Small intestine (tissue), 7 donors: Measurements from ENCODE around the gene GRIK1. TPM values are rescaled to one million over a fixed set of nuclear protein-coding genes. Genes with fewer than 3 reads are reported as not detected.

Experiments used
- DNase-seq, 2 donors: peaks; one replicate each; pipeline versions ENCODE4 v3.0.0 to v3.0.0-alpha.2; 2013
- FAIRE-seq: peaks from 2 replicates; lab custom pipeline; 2012; peaks lifted over from hg19 to GRCh38; lab: Jason Lieb, UNC
- H3K27ac ChIP-seq, 3 donors: one replicate each; pipeline ENCODE4 v1.5.1; 2013; ENCODE audit warnings: low read length in 2 of 3, mild to moderate bottlenecking in 2 of 3, control low read depth in 1 of 3, inconsistent platforms in 1 of 3, low read depth in 1 of 3, moderate library complexity in 1 of 3
- H3K27me3 ChIP-seq, 3 donors: one replicate each; pipeline ENCODE4 v1.6.1; 2013; ENCODE audit warnings: low read length in 3 of 3, inconsistent platforms in 1 of 3; ENCODE audit not compliant: control insufficient read depth in 3 of 3, insufficient read depth in 3 of 3
- H3K36me3 ChIP-seq, 3 donors: one replicate each; pipeline ENCODE4 v1.6.1; 2013; ENCODE audit warnings: low read length in 3 of 3, inconsistent platforms in 1 of 3, low read depth in 1 of 3, mild to moderate bottlenecking in 1 of 3, moderate library complexity in 1 of 3; ENCODE audit not compliant: control insufficient read depth in 3 of 3, insufficient read depth in 2 of 3
- H3K4me1 ChIP-seq, 3 donors: one replicate each; pipeline ENCODE4 v1.6.1; 2013; ENCODE audit warnings: low read length in 2 of 3, inconsistent platforms in 1 of 3, low read depth in 1 of 3, mild to moderate bottlenecking in 1 of 3, moderate library complexity in 1 of 3; ENCODE audit not compliant: control insufficient read depth in 3 of 3, insufficient read depth in 2 of 3
- H3K4me3 ChIP-seq, 3 donors: one replicate each; pipeline ENCODE4 v1.5.1; 2013; ENCODE audit warnings: low read length in 3 of 3, control low read depth in 1 of 3, inconsistent platforms in 1 of 3, low read depth in 1 of 3, mild to moderate bottlenecking in 1 of 3, moderate library complexity in 1 of 3
- H3K9me3 ChIP-seq, 2 donors: one replicate each; pipeline ENCODE4 v1.6.1; 2013; ENCODE audit warnings: low read depth in 1 of 2, low read length in 1 of 2; ENCODE audit not compliant: control insufficient read depth in 2 of 2, insufficient read depth in 1 of 2
- WGBS, 3 donors: extraction: QIAGEN DNeasy Blood & Tissue Kit; methylation state at CpG; one replicate each; pipeline ENCODE4 v1.1.7; 2013; 5-methylcytosine and 5-hydroxymethylcytosine counted together
- polyA plus RNA-seq, 4 donors: library from polyadenylated mRNA; stranded (reverse) in 3 of 4; unstranded in 1 of 4; fragments of 200-250 nt in 3 of 4; fragments of 120-200 nt in 1 of 4; gene quantifications; one replicate each; pipeline versions ENCODE4 v1.2.1 to v1.2.3, GENCODE V29; 2013
- donor health status: healthy with polysubstance abuse.
- donor health status: control.
- donor health status: control.
- donor health status: Bipolar disorder and iron deficiency.
- donor health status: healthy.

GRIK1 gene
- polyA plus RNA-seq, 4 donors: 0.24 to 0.37 TPM; not detected in 2

GRCh38 chr21:29716753-29717152, 223.0 kb downstream of the GRIK1 start:
- DNase-seq: no peak
- Histone ChIP-seq H3K27me3 (no peaks in the 10 kb centered on the region), H3K9me3 (peaks cover 0 to 10% of the 10 kb centered on the region in 2 donors), H3K4me1 (no peaks in the 10 kb centered on the region), H3K27ac (no peak overlapping the region), H3K4me3 (no peak overlapping the region), H3K36me3 (no peaks in the 10 kb centered on the region)
- no peak for FAIRE-seq
- WGBS, 3 donors: 88 to 98% (median 91%) methylated on average over 2 of the region's 2 CpGs

- H3K36me3 ChIP-seq: no peaks in the 10 kb centered on the region
- no peak for FAIRE-seq
- H3K27me3 ChIP-seq: no peaks in the 10 kb centered on the region
- H3K27ac ChIP-seq: no peak overlapping the region
- no peak overlapping the region for H3K4me3 ChIP-seq
- H3K4me1 ChIP-seq: no peaks in the 10 kb centered on the region
- no peak for DNase-seq
- WGBS, 3 donors: 95 to 96% (median 95%) methylated on average over 2 of the region's 2 CpGs
- peaks cover 0 to 10% of the 10 kb centered on the region in 2 donors for H3K9me3 ChIP-seq
Observed at GRCh38 chr21:29715089-29715488, 224.7 kb downstream of the GRIK1 start.

- Histone ChIP-seq H3K27ac (no peak overlapping the region), H3K4me1 (no peaks in the 10 kb centered on the region), H3K9me3 (peaks cover 0 to 10% of the 10 kb centered on the region in 2 donors), H3K36me3 (no peaks in the 10 kb centered on the region), H3K4me3 (no peak overlapping the region), H3K27me3 (no peaks in the 10 kb centered on the region)
- no peak for FAIRE-seq
- 13 to 58% (median 28%) methylated on average over 2 of the region's 2 CpGs for WGBS, 3 donors
- DNase-seq: no peak
Observed at GRCh38 chr21:29712818-29713217, 227.0 kb downstream of the GRIK1 start.

GRCh38 chr21:29711236-29711635, 228.6 kb downstream of the GRIK1 start:
- DNase-seq (no peak), FAIRE-seq (no peak)
- no peaks in the 10 kb centered on the region for H3K4me1 ChIP-seq
- no peaks in the 10 kb centered on the region for H3K36me3 ChIP-seq
- H3K27me3 ChIP-seq: no peaks in the 10 kb centered on the region
- no peak overlapping the region for H3K4me3 ChIP-seq
- H3K9me3 ChIP-seq: no peaks in the 10 kb centered on the region
- H3K27ac ChIP-seq: no peak overlapping the region

- no peaks in the 10 kb centered on the region for H3K36me3 ChIP-seq
- FAIRE-seq (no peak), DNase-seq (no peak)
- no peaks in the 10 kb centered on the region for H3K4me1 ChIP-seq
- no peak overlapping the region for H3K27ac ChIP-seq
- no peak overlapping the region for H3K4me3 ChIP-seq
- no peaks in the 10 kb centered on the region for H3K9me3 ChIP-seq
- H3K27me3 ChIP-seq: no peaks in the 10 kb centered on the region
- WGBS, 3 donors: 78 to 88% (median 84%) methylated on average over 3 of the region's 3 CpGs
Observed at GRCh38 chr21:29710498-29710897, 229.3 kb downstream of the GRIK1 start.

- Histone ChIP-seq H3K4me3 (no peak overlapping the region), H3K27ac (no peak overlapping the region), H3K4me1 (no peaks in the 10 kb centered on the region), H3K9me3 (no peaks in the 10 kb centered on the region), H3K36me3 (no peaks in the 10 kb centered on the region), H3K27me3 (no peaks in the 10 kb centered on the region)
- DNase-seq: no peak
- 56 to 75% (median 72%) methylated on average over 4 of the region's 4 CpGs for WGBS, 3 donors
- no peak for FAIRE-seq
Observed at GRCh38 chr21:29708401-29708800, 231.4 kb downstream of the GRIK1 start.

- DNase-seq (no peak), FAIRE-seq (no peak)
- Histone ChIP-seq H3K9me3 (no peaks in the 10 kb centered on the region), H3K27ac (no peak overlapping the region), H3K4me1 (no peaks in the 10 kb centered on the region), H3K4me3 (no peak overlapping the region), H3K36me3 (no peaks in the 10 kb centered on the region), H3K27me3 (no peaks in the 10 kb centered on the region)
- 73 to 83% (median 74%) methylated on average over 1 of the region's 1 CpG for WGBS, 3 donors
Observed at GRCh38 chr21:29704719-29705118, 235.1 kb downstream of the GRIK1 start.

GRCh38 chr21:29701676-29702075, 238.1 kb downstream of the GRIK1 start:
- DNase-seq: no peak
- no peak for FAIRE-seq
- 79 to 90% (median 86%) methylated on average over 5 of the region's 5 CpGs for WGBS, 3 donors
- Histone ChIP-seq H3K4me1 (no peaks in the 10 kb centered on the region), H3K27ac (no peak overlapping the region), H3K27me3 (no peaks in the 10 kb centered on the region), H3K4me3 (no peak overlapping the region), H3K9me3 (peaks cover 0 to 4% of the 10 kb centered on the region in 2 donors), H3K36me3 (no peaks in the 10 kb centered on the region)

GRCh38 chr21:29697555-29698193, 242.1 kb downstream of the GRIK1 start:
- no peak overlapping the region for H3K4me3 ChIP-seq
- no peaks in the 10 kb centered on the region for H3K36me3 ChIP-seq
- 55 to 69% (median 56%) methylated on average over 7 of the region's 7 CpGs for WGBS, 3 donors
- DNase-seq: no peak
- no peaks in the 10 kb centered on the region for H3K4me1 ChIP-seq
- no peaks in the 10 kb centered on the region for H3K27me3 ChIP-seq
- peaks cover 0 to 4% of the 10 kb centered on the region in 2 donors for H3K9me3 ChIP-seq
- no peak for FAIRE-seq
- H3K27ac ChIP-seq: no peak overlapping the region
